ENCODE data around the gene SVOP. TPM values are rescaled to one million over a fixed set of nuclear protein-coding genes. Genes with fewer than 3 reads are reported as not detected.

The SVOP gene
- total and polyA plus RNA-seq, 2 of the 4 experiments (the other 2 are of a cell fraction) = not detected

GRCh38 chr12:108950991-108951739 lies 69.7 kb downstream of the SVOP start:
- intact Hi-C loops (cut with micrococcal nuclease) = loop anchor here (1.0 to 10.0 kb wide), 7 partner anchors 92 to 388 kb away; partner anchors contain the start of genes ALKBH2 and UNG
- POLR2A ChIA-PET (ENCODE audit: unreplicated experiment) = no interaction called here

More at GRCh38 chr12:108950991-108951739, 69.7 kb downstream of the SVOP start:
- H3K4me1 ChIP-seq (ENCODE audit: control insufficient read depth, insufficient read depth, low read length) = 0 out of 2 replicates have a peak, but pooled peaks cover 1% of the 10 kb centered on the region
- H2AFZ ChIP-seq (replicated peaks; ENCODE audit: low read length, poor library complexity) = peak overlapping the region; percentile 56
- no peaks in the 10 kb centered on the region for H4K20me1 ChIP-seq (ENCODE audit: insufficient read depth, low read length)
- H2AK9ac ChIP-seq (replicated peaks; ENCODE audit: low read depth, low read length, poor library complexity) = no peak overlapping the region
- no peak overlapping the region for H2BK5ac ChIP-seq (ENCODE audit: low read depth, low read length, poor library complexity, severe bottlenecking)
- H3K4me3 ChIP-seq (ENCODE audit: insufficient read depth, low read depth, low read length) = no peak overlapping the region
- no TSS peak for BruUV-seq (replicated peaks)
- peaks cover 4% of the 10 kb centered on the region; the same call in 1 of the 2 replicates for H3K9me3 ChIP-seq (ENCODE audit: control insufficient read depth, insufficient read depth, low read length)
- no peak overlapping the region for H3K14ac ChIP-seq (replicated peaks; ENCODE audit: low read depth, low read length)
- H4K91ac ChIP-seq (ENCODE audit: insufficient read depth, low read depth, low read length) = no peak overlapping the region
- H3K4me2 ChIP-seq (ENCODE audit: low read depth, low read length) = peak overlapping the region; percentile 87
- no peaks in the 10 kb centered on the region for H3K36me3 ChIP-seq (ENCODE audit: control insufficient read depth, insufficient read depth, low read length)
- no peaks in the 10 kb centered on the region for H3K79me1 ChIP-seq (ENCODE audit: low read depth in 1 of 2, low read length in 2 of 2)
- no peak overlapping the region for H3K9ac ChIP-seq (ENCODE audit: low read depth, low read length)
- H4K8ac ChIP-seq (ENCODE audit: low read depth in 2 of 2, low read length in 2 of 2) = no peak overlapping the region
- ATAC-seq (ENCODE audit: low read depth) = peak; percentile 37
- H3K18ac ChIP-seq (ENCODE audit: low read depth, low read length) = no peak overlapping the region
- dilution Hi-C loops (cut with HindIII; ENCODE audit: low sequenced_read_pairs, unreplicated experiment) = no loop called here
- H3K27ac ChIP-seq (ENCODE audit: insufficient read depth, low read length) = no peak overlapping the region
- in situ Hi-C loops (cut with MboI; ENCODE audit: low sequenced_read_pairs) = loop anchor here (10.0 kb wide), 1 partner anchor 386 kb away; the partner anchor contains the start of genes ISCU and SART3
- H3K56ac ChIP-seq (ENCODE audit: extremely low read depth, insufficient read depth, low read length) = no peak overlapping the region
- no peak overlapping the region for H2AK5ac ChIP-seq (ENCODE audit: low read depth, low read length)
- H2BK15ac ChIP-seq (ENCODE audit: low read depth, low read length) = no peak overlapping the region
- no peak overlapping the region for H3K23ac ChIP-seq (ENCODE audit: low read depth, low read length)
- no peak overlapping the region for H2BK20ac ChIP-seq (ENCODE audit: low read depth, low read length)
- peak; percentile 54 for DNase-seq
- CTCF ChIA-PET = interaction anchor here (0.6 to 1.6 kb wide), 10 partner anchors 11 to 321 kb away, joined by 3 to 9 read pairs (median 3); no protein-coding TSS in a partner anchor
- no peak overlapping the region for H4K5ac ChIP-seq (ENCODE audit: low read depth, low read length)
- 12% methylated on average over 5 of the region's 12 CpGs; no CpG with 5 or more reads in 1 of the 2 experiments for WGBS, 2 experiments (ENCODE audit: extremely low coverage in 2 of 2, insufficient read length in 1 of 2)
- TF ChIP-seq RFX5 (IDR thresholded peaks at IDR 0.05; ENCODE audit: low read depth, low read length) (peak; percentile 45; the same call in 1 of the 2 replicates), RAD21 (IDR thresholded peaks at IDR 0.05; ENCODE audit: low read length) (peak; percentile 85), SMC3 (IDR thresholded peaks at IDR 0.05; ENCODE audit: low read depth, low read length) (peak; percentile 51)
- TF ChIP-seq, protein P1, sequence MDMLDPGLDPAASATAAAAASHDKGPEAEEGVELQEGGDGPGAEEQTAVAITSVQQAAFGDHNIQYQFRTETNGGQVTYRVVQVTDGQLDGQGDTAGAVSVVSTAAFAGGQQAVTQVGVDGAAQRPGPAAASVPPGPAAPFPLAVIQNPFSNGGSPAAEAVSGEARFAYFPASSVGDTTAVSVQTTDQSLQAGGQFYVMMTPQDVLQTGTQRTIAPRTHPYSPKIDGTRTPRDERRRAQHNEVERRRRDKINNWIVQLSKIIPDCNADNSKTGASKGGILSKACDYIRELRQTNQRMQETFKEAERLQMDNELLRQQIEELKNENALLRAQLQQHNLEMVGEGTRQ (IDR thresholded peaks at IDR 0.05; ENCODE audit: low read depth, low read length) = no peak; the same call in 1 of the 2 replicates
- TF ChIP-seq, protein P2, sequence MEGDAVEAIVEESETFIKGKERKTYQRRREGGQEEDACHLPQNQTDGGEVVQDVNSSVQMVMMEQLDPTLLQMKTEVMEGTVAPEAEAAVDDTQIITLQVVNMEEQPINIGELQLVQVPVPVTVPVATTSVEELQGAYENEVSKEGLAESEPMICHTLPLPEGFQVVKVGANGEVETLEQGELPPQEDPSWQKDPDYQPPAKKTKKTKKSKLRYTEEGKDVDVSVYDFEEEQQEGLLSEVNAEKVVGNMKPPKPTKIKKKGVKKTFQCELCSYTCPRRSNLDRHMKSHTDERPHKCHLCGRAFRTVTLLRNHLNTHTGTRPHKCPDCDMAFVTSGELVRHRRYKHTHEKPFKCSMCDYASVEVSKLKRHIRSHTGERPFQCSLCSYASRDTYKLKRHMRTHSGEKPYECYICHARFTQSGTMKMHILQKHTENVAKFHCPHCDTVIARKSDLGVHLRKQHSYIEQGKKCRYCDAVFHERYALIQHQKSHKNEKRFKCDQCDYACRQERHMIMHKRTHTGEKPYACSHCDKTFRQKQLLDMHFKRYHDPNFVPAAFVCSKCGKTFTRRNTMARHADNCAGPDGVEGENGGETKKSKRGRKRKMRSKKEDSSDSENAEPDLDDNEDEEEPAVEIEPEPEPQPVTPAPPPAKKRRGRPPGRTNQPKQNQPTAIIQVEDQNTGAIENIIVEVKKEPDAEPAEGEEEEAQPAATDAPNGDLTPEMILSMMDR (conservative IDR thresholded peaks at IDR 0.05; ENCODE audit: low read depth, low read length) = peak; percentile 78
- H3K4ac ChIP-seq (ENCODE audit: low read depth, low read length) = no peak overlapping the region
- no peaks in the 10 kb centered on the region; the same call in 1 of the 2 replicates for H3K9me1 ChIP-seq (ENCODE audit: insufficient read depth, low read length)
- H2BK120ac ChIP-seq (ENCODE audit: low read depth, low read length) = no peak overlapping the region
- peaks cover 6% of the 10 kb centered on the region for H3K27me3 ChIP-seq (ENCODE audit: control insufficient read depth, insufficient read depth, low read length)
